PC-3 (cell line): Measurements from ENCODE around the gene SETD1A.

ENCODE experiments used
- CTCF ChIP-seq: fragments of 300-600 bp; sonication (generic); conservative IDR thresholded peaks from 2 replicates; pipeline ENCODE4 v1.5.1; 2017; ENCODE audit warnings: antibody characterized with exemption, low read depth, mild to moderate bottlenecking, low read length
- EZH2 ChIP-seq: fragments of 300-600 bp; sonication (generic); IDR thresholded peaks from one replicate; pipeline ENCODE4 v1.6.1; 2017; ENCODE audit warnings: antibody characterized with exemption, mild to moderate bottlenecking, low read length; ENCODE audit not compliant: unreplicated experiment
- EZH2phosphoT487 ChIP-seq: fragments of 300-600 bp; sonication (generic); IDR thresholded peaks from 2 replicates; pipeline ENCODE4 v1.6.1; 2018; ENCODE audit warnings: mild to moderate bottlenecking, antibody characterized with exemption, low read length, borderline replicate concordance

GRCh38 chr16:30971298-30971697 lies 13.7 kb downstream of the SETD1A start:
- TF ChIP-seq CTCF (no peak), EZH2 (no peak), EZH2phosphoT487 (no peak)
